Fibroblast of mammary gland (primary cell): ENCODE data around the gene PBXIP1.

Experiments used
- DNase-seq: peaks from one replicate; pipeline ENCODE4 v3.0.0-alpha.2; 2010; ENCODE audit warnings: low read depth
- H3K4me3 ChIP-seq: 2 replicates; pipeline ENCODE4 v1.5.1; 2011; ENCODE audit warnings: low read depth, mild to moderate bottlenecking, low read length, moderate library complexity; ENCODE audit not compliant: control insufficient read depth
- TF ChIP-seq, protein P1 (sequence below): conservative IDR thresholded peaks from 2 replicates; pipeline ENCODE4 v1.5.1; 2011; ENCODE audit warnings: low read depth, low read length, inconsistent platforms; ENCODE audit not compliant: control insufficient read depth, insufficient read depth

Gene PBXIP1

GRCh38 chr1:154954541-154954940 is 1.4 kb downstream of the PBXIP1 start:
- DNase-seq: no peak
- TF ChIP-seq, protein P1, sequence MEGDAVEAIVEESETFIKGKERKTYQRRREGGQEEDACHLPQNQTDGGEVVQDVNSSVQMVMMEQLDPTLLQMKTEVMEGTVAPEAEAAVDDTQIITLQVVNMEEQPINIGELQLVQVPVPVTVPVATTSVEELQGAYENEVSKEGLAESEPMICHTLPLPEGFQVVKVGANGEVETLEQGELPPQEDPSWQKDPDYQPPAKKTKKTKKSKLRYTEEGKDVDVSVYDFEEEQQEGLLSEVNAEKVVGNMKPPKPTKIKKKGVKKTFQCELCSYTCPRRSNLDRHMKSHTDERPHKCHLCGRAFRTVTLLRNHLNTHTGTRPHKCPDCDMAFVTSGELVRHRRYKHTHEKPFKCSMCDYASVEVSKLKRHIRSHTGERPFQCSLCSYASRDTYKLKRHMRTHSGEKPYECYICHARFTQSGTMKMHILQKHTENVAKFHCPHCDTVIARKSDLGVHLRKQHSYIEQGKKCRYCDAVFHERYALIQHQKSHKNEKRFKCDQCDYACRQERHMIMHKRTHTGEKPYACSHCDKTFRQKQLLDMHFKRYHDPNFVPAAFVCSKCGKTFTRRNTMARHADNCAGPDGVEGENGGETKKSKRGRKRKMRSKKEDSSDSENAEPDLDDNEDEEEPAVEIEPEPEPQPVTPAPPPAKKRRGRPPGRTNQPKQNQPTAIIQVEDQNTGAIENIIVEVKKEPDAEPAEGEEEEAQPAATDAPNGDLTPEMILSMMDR: no peak
- no peak overlapping the region for H3K4me3 ChIP-seq

GRCh38 chr1:154953611-154954038 is 2.3 kb downstream of the PBXIP1 start:
- H3K4me3 ChIP-seq: no peak overlapping the region
- DNase-seq: no peak
- TF ChIP-seq, protein P1: no peak

GRCh38 chr1:154952664-154953063 is 3.2 kb downstream of the PBXIP1 start:
- TF ChIP-seq, protein P1: no peak
- DNase-seq: no peak
- no peak overlapping the region for H3K4me3 ChIP-seq

- TF ChIP-seq, protein P1: no peak
- DNase-seq: no peak
- H3K4me3 ChIP-seq: no peak overlapping the region
These were observed 3.8 kb downstream of the PBXIP1 start for GRCh38 chr1:154951901-154952657.

GRCh38 chr1:154948079-154948478 is 7.8 kb downstream of the PBXIP1 start:
- no peak overlapping the region for H3K4me3 ChIP-seq

DNA sequence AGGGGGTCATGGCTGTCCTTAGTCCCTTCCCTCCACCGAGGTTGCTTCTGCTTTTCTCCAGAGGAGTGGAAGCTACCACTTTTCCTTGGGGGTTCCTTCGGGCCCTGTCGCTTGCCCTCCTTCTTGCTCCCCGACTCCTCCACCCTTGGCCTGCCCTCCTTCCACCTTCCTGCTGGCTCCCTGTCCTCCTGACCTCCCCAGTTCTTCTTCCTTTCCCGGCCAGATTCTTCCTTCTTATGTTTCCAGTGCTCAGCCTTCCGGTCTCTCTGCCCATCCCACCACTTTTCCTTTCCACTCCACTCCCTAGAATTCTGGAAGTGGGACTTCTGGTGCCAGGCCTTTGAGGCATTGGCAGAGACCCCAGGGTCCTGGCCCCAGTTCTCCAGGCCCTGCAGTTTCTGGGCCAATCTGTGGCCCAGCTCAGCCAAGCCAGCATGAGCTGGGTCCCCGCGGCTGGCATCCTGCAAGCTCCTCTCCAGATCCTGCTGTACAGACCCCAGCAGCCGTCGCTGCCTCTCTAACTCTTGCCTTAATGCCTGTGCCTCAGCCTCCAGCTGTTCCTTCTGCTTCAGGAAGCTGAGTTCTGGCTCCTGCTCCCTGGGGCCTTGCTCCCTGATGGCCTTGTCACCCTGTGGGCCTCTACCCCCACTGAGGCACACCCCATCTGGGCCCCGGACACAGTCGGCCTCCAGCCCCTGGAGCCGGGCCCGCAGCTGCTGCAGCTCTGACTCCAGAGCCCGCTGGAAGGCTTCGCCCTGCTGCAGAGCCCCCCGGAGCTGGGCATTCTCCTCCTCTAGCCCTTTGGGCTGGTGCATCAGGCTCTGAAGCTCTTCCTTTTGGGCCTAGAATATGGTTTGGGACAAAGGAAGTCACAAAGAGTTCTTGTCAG is 9.7 kb downstream of the PBXIP1 start:
- no peak overlapping the region for H3K4me3 ChIP-seq
- TF ChIP-seq, protein P1: no peak
- no peak for DNase-seq

More at GRCh38 chr1:154948079-154948478, 7.8 kb downstream of the PBXIP1 start:
- TF ChIP-seq, protein P1: no peak
- no peak for DNase-seq
